Measurements from ENCODE around the gene PDE3B. TPM values are rescaled to one million over a fixed set of nuclear protein-coding genes. Genes with fewer than 3 reads are reported as not detected.
"Not testable (repeated sequence)": the region's sequence is repeated elsewhere in the genome, so short reads cannot be mapped to it uniquely, and the experiment has no call there.

PDE3B gene
- total RNA-seq, 1 donor: 0.36 TPM

GRCh38 chr11:14882196-14882595, 238.6 kb downstream of the PDE3B start:
- Histone ChIP-seq H3K4me2 (ENCODE audit: insufficient read depth, low read length) (no peak overlapping the region), H3K36me3 (ENCODE audit: insufficient read depth, low read length) (no peaks in the 10 kb centered on the region), H3K9me3 (ENCODE audit: low read depth, low read length) (no peaks in the 10 kb centered on the region), H2AFZ (ENCODE audit: low read length) (no peak overlapping the region), H3K27ac (ENCODE audit: low read depth, low read length) (no peak overlapping the region), H4K20me1 (ENCODE audit: insufficient read depth, low read length) (no peaks in the 10 kb centered on the region), H3K4me3 (ENCODE audit: insufficient read depth, low read length) (no peak overlapping the region), H3K27me3 (ENCODE audit: insufficient read depth, low read length) (no peaks in the 10 kb centered on the region), H3K4me1 (ENCODE audit: insufficient read depth, low read length) (no peaks in the 10 kb centered on the region), H3K79me2 (ENCODE audit: insufficient read depth, low read length) (no peaks in the 10 kb centered on the region)
- no peak for TF ChIP-seq CTCF (IDR thresholded peaks at IDR 0.05; ENCODE audit: extremely low read depth, low read depth, low read length)
- no peak for DNase-seq (ENCODE audit: insufficient read length, low spot score, missing footprints)

DNA sequence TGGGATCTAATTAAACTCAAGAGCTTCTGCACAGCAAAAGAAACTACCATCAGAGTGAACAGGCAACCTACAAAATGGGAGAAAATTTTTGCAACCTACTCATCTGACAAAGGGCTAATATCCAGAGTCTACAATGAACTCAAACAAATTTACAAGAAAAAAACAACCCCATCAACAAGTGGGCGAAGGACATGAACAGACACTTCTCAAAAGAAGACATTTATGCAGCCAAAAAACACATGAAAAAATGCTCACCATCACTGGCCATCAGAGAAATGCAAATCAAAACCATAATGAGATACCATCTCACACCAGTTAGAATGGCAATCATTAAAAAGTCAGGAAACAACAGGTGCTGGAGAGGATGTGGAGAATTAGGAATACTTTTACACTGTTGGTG, 240.1 kb downstream of the PDE3B start:
- H3K4me2 ChIP-seq (ENCODE audit: insufficient read depth, low read length); DNase-seq (ENCODE audit: insufficient read length, low spot score, missing footprints); H3K36me3 ChIP-seq (ENCODE audit: insufficient read depth, low read length); H3K4me3 ChIP-seq (ENCODE audit: insufficient read depth, low read length); H3K4me1 ChIP-seq (ENCODE audit: insufficient read depth, low read length); H3K79me2 ChIP-seq (ENCODE audit: insufficient read depth, low read length); H3K27me3 ChIP-seq (ENCODE audit: insufficient read depth, low read length); H3K27ac ChIP-seq (ENCODE audit: low read depth, low read length); H4K20me1 ChIP-seq (ENCODE audit: insufficient read depth, low read length); H2AFZ ChIP-seq (ENCODE audit: low read length); H3K9me3 ChIP-seq (ENCODE audit: low read depth, low read length): not testable (repeated sequence)

DNA sequence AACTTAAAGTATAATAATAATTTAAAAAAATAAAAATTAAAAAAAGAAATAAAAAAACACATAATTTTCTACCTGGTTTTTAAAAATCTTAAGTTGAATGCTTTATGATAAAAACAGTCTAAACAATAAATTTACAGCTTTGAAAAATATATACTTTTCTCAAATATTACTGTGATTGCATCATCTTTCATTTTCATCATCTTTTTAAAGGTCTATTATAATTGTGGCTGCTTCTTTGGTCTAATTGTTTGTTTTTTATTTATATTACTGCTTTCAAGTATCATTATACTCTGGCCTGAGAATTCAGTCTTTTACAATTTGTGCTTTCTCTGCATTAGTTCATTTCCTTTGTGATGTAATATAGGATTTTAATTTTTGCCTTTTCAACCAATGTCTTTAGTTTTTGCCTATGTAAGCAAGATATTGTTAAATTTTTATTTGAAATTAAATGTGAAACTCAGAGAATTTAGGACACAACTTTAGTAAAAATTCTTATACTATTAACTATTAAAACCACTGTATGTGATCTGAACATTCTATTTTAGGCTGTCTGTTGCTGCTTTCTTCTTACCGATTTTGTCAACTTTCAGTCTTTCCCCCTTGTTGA, 241.2 kb downstream of the PDE3B start:
- Histone ChIP-seq H3K4me3 (ENCODE audit: insufficient read depth, low read length) (no peak overlapping the region), H2AFZ (ENCODE audit: low read length) (no peak overlapping the region), H3K27me3 (ENCODE audit: insufficient read depth, low read length) (no peaks in the 10 kb centered on the region), H3K27ac (ENCODE audit: low read depth, low read length) (no peak overlapping the region), H3K4me2 (ENCODE audit: insufficient read depth, low read length) (no peak overlapping the region), H3K36me3 (ENCODE audit: insufficient read depth, low read length) (no peaks in the 10 kb centered on the region), H3K79me2 (ENCODE audit: insufficient read depth, low read length) (no peaks in the 10 kb centered on the region), H3K4me1 (ENCODE audit: insufficient read depth, low read length) (no peaks in the 10 kb centered on the region), H3K9me3 (ENCODE audit: low read depth, low read length) (no peaks in the 10 kb centered on the region), H4K20me1 (ENCODE audit: insufficient read depth, low read length) (no peaks in the 10 kb centered on the region)
- no peak for TF ChIP-seq CTCF (IDR thresholded peaks at IDR 0.05; ENCODE audit: extremely low read depth, low read depth, low read length)
- no peak for DNase-seq (ENCODE audit: insufficient read length, low spot score, missing footprints)

DNA sequence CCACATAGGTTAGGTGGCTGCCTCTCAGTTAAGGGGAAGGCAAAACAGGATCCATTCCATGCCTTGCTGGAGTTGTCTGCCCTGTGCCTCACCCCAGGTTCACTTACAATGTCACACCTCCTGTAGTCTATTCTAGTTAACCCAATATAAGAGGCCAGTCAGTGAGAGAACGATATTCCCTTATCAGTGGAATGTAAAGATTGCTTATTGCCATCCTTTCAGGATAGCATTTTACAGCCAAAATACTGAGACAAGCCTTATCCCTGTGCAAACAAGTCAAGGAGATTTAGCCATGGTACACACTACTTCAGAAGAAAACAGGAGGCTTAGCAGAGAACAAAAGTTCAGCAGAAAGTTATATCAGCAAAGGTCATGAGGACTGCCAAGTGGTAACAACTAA, 242.9 kb downstream of the PDE3B start:
- peaks cover 6% of the 10 kb centered on the region for H3K4me1 ChIP-seq (ENCODE audit: insufficient read depth, low read length)

More for the DNA sequence above, 242.9 kb downstream of the PDE3B start:
- Histone ChIP-seq H3K79me2 (ENCODE audit: insufficient read depth, low read length) (no peaks in the 10 kb centered on the region), H3K4me3 (ENCODE audit: insufficient read depth, low read length) (no peak overlapping the region), H3K4me2 (ENCODE audit: insufficient read depth, low read length) (no peak overlapping the region), H2AFZ (ENCODE audit: low read length) (no peak overlapping the region), H3K36me3 (ENCODE audit: insufficient read depth, low read length) (no peaks in the 10 kb centered on the region), H3K27ac (ENCODE audit: low read depth, low read length) (no peak overlapping the region), H4K20me1 (ENCODE audit: insufficient read depth, low read length) (no peaks in the 10 kb centered on the region), H3K9me3 (ENCODE audit: low read depth, low read length) (no peaks in the 10 kb centered on the region), H3K27me3 (ENCODE audit: insufficient read depth, low read length) (no peaks in the 10 kb centered on the region)
- no peak for DNase-seq (ENCODE audit: insufficient read length, low spot score, missing footprints)
- TF ChIP-seq CTCF (IDR thresholded peaks at IDR 0.05; ENCODE audit: extremely low read depth, low read depth, low read length): no peak

Measured in osteoblast (primary cell).